ENCODE data around the gene PCDH1.

DNA sequence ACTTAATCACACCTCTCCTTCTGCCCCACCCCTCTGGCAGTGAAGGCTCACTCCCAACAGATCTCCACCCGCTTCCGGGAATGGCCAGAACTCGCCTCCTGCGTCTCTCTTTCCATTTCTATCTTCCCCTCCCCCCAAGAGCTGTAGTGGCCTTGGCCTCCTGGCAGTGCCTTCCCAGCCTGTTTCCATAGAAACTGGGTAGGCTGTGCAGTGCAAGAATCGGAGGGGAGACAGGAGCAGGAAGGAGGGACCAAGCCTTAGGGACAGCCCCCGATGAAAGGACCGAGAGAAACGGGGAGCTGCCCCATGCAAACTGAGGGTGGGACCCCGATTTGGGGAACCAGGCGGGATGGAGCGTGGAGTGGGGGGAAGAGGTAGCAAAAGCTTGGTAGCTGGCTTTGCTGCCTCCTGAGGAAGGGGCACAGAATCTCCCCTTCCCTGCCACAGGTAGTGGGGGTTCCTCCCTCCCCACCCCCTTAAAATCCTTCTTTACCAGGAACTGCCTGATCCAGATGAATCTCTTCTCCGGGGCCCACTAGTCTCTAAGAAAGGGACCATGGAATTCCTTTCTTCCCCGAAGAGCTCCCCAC is 4.5 kb upstream of the PCDH1 start:
- TF ChIP-seq TAF1 (IDR thresholded peaks at IDR 0.05; ENCODE audit: borderline replicate concordance, insufficient read depth, low read length) (no peak), POLR2AphosphoS5 (IDR thresholded peaks at IDR 0.05; ENCODE audit: low read depth, low read length) (no peak), FOXP2 (optimal IDR thresholded peaks at IDR 0.05; ENCODE audit: borderline replicate concordance, extremely low read depth, extremely low read length, insufficient read depth) (no peak), SIN3A (IDR thresholded peaks at IDR 0.05; ENCODE audit: borderline replicate concordance, insufficient read depth, low read length) (no peak)
- TF ChIP-seq, protein P1, sequence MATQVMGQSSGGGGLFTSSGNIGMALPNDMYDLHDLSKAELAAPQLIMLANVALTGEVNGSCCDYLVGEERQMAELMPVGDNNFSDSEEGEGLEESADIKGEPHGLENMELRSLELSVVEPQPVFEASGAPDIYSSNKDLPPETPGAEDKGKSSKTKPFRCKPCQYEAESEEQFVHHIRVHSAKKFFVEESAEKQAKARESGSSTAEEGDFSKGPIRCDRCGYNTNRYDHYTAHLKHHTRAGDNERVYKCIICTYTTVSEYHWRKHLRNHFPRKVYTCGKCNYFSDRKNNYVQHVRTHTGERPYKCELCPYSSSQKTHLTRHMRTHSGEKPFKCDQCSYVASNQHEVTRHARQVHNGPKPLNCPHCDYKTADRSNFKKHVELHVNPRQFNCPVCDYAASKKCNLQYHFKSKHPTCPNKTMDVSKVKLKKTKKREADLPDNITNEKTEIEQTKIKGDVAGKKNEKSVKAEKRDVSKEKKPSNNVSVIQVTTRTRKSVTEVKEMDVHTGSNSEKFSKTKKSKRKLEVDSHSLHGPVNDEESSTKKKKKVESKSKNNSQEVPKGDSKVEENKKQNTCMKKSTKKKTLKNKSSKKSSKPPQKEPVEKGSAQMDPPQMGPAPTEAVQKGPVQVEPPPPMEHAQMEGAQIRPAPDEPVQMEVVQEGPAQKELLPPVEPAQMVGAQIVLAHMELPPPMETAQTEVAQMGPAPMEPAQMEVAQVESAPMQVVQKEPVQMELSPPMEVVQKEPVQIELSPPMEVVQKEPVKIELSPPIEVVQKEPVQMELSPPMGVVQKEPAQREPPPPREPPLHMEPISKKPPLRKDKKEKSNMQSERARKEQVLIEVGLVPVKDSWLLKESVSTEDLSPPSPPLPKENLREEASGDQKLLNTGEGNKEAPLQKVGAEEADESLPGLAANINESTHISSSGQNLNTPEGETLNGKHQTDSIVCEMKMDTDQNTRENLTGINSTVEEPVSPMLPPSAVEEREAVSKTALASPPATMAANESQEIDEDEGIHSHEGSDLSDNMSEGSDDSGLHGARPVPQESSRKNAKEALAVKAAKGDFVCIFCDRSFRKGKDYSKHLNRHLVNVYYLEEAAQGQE (IDR thresholded peaks at IDR 0.05; ENCODE audit: insufficient read depth in 1 of 2, low read depth in 2 of 2, low read length in 2 of 2): no peak; a peak in 1 of 4 replicates
